A673 (cell line): Measurements from ENCODE around the gene BRME1. TPM values are rescaled to one million over a fixed set of nuclear protein-coding genes. Genes with fewer than 3 reads are reported as not detected.

ENCODE experiments used
- BruUV-seq: library from RNA; stranded (reverse); fragments of 400-500 nt; replicated peaks from 2 replicates; lab custom pipeline; 2021; lab: Mats Ljungman, UMichigan
- CTCF ChIA-PET: fragments of 300-600 bp; sonication (Branson Sonifier 250); formaldehyde crosslinking; loops from one replicate; lab custom pipeline; 2022; ENCODE audit warnings: antibody characterized with exemption; lab: Charles Lee
- POLR2A ChIA-PET: fragments of 300-600 bp; sonication (Branson Sonifier 250); formaldehyde crosslinking; loops from one replicate; lab custom pipeline; 2022; ENCODE audit warnings: antibody characterized with exemption; ENCODE audit not compliant: low non-redundant PET; lab: Charles Lee
- DNase-seq: peaks from one replicate; pipeline ENCODE4 v3.0.0-alpha.2; 2015; ENCODE audit warnings: low spot score
- H3K27ac ChIP-seq: fragments of 200-600 bp; sonication (generic); 2 replicates; pipeline ENCODE4 v1.5.1; 2016; ENCODE audit warnings: mixed run types, low read depth, mild to moderate bottlenecking, mixed read lengths, antibody characterized with exemption, low read length; ENCODE audit not compliant: poor library complexity, severe bottlenecking
- H3K27me3 ChIP-seq: fragments of 200-600 bp; sonication (generic); replicated peaks from 2 replicates; pipeline ENCODE4 v1.6.1; 2017; ENCODE audit warnings: mixed run types, low read depth, mild to moderate bottlenecking, mixed read lengths, antibody characterized with exemption, low read length; ENCODE audit not compliant: insufficient read depth, poor library complexity
- H3K36me3 ChIP-seq: fragments of 200-600 bp; sonication (generic); 2 replicates; pipeline ENCODE4 v1.6.1; 2016; ENCODE audit warnings: mixed run types, mild to moderate bottlenecking, mixed read lengths, antibody characterized with exemption, low read length; ENCODE audit not compliant: insufficient read depth, poor library complexity, severe bottlenecking
- H3K4me1 ChIP-seq: fragments of 200-600 bp; sonication (generic); 2 replicates; pipeline ENCODE4 v1.6.1; 2017; ENCODE audit warnings: mixed run types, mild to moderate bottlenecking, mixed read lengths, antibody characterized with exemption, low read length; ENCODE audit not compliant: insufficient read depth, poor library complexity, severe bottlenecking
- H3K4me3 ChIP-seq: fragments of 200-600 bp; sonication (generic); 2 replicates; pipeline ENCODE4 v1.5.1; 2016; ENCODE audit warnings: low read depth, mixed run types, mild to moderate bottlenecking, mixed read lengths, low read length; ENCODE audit not compliant: poor library complexity, severe bottlenecking
- H3K9me3 ChIP-seq: fragments of 200-600 bp; sonication (generic); 2 replicates; pipeline ENCODE4 v1.6.1; 2016; ENCODE audit warnings: mixed run types, low read depth, mild to moderate bottlenecking, mixed read lengths, antibody characterized with exemption, low read length; ENCODE audit not compliant: poor library complexity, severe bottlenecking
- CTCF ChIP-seq: fragments of 300-800, 200-600 bp; sonication (generic); conservative IDR thresholded peaks from 2 replicates; pipeline ENCODE4 v1.5.1; 2017; ENCODE audit warnings: low read depth, mild to moderate bottlenecking, antibody characterized with exemption, low read length, moderate library complexity, mixed read lengths
- EZH2 ChIP-seq: fragments of 200-600 bp; sonication (generic); IDR thresholded peaks from 2 replicates; pipeline ENCODE4 v1.6.1; 2017; ENCODE audit warnings: borderline replicate concordance, low read depth, mild to moderate bottlenecking, mixed read lengths, antibody characterized with exemption, low read length; ENCODE audit not compliant: poor library complexity, severe bottlenecking
- intact Hi-C: fragments of 100-400 bp; cut with micrococcal nuclease; formaldehyde crosslinking; loops from one replicate; pipeline ENCODE4 v1.10.0; 2022; ENCODE audit not compliant: unreplicated experiment
- total RNA-seq: library from RNA; stranded (reverse); gene quantifications from 2 replicates; pipeline ENCODE4 v1.2.3, GENCODE V29; 2021

Gene BRME1
- total RNA-seq, 1 experiment from 2014 or later, result 4.0 TPM

GRCh38 chr19:13890136-13890535 lies 15.8 kb downstream of the BRME1 start:
- Histone ChIP-seq H3K27me3 (no peaks in the 10 kb centered on the region), H3K9me3 (no peaks in the 10 kb centered on the region), H3K4me1 (no peaks in the 10 kb centered on the region), H3K27ac (no peak overlapping the region), H3K4me3 (no peak overlapping the region), H3K36me3 (no peaks in the 10 kb centered on the region)
- ChIA-PET POLR2A (no interaction called here), CTCF (no interaction called here)
- intact Hi-C loops, result no loop called here
- no peak for DNase-seq
- TF ChIP-seq EZH2 (no peak), CTCF (no peak)
- no TSS peak for BruUV-seq

GRCh38 chr19:13888281-13888680 lies 17.6 kb downstream of the BRME1 start:
- CTCF ChIA-PET, result interaction anchor here (0.7 kb wide), 1 partner anchor 22 kb away, joined by 5 read pairs; no protein-coding TSS in a partner anchor
- intact Hi-C loops, result no loop called here

GRCh38 chr19:13887517-13887916 lies 18.4 kb downstream of the BRME1 start:
- no peak overlapping the region for H3K27ac ChIP-seq
- POLR2A ChIA-PET, result no interaction called here
- H3K4me3 ChIP-seq, result no peak overlapping the region
- no peaks in the 10 kb centered on the region for H3K36me3 ChIP-seq
- no TSS peak for BruUV-seq
- intact Hi-C loops, result no loop called here
- no peaks in the 10 kb centered on the region for H3K9me3 ChIP-seq
- DNase-seq, result no peak
- CTCF ChIA-PET, result interaction anchor here (0.7 kb wide), 1 partner anchor 23 kb away, joined by 5 read pairs; no protein-coding TSS in a partner anchor
- H3K4me1 ChIP-seq, result no peaks in the 10 kb centered on the region
- no peaks in the 10 kb centered on the region for H3K27me3 ChIP-seq
- TF ChIP-seq EZH2 (no peak), CTCF (no peak)

More at GRCh38 chr19:13888281-13888680, 17.6 kb downstream of the BRME1 start:
- Histone ChIP-seq H3K27me3 (no peaks in the 10 kb centered on the region), H3K4me1 (no peaks in the 10 kb centered on the region), H3K27ac (no peak overlapping the region), H3K4me3 (no peak overlapping the region), H3K9me3 (no peaks in the 10 kb centered on the region), H3K36me3 (no peaks in the 10 kb centered on the region)
- DNase-seq, result no peak
- TF ChIP-seq CTCF (no peak), EZH2 (no peak)
- POLR2A ChIA-PET, result no interaction called here
- BruUV-seq, result no TSS peak
